HCT116 (cell line): ENCODE results near the gene CDK14. TPM values are rescaled to one million over a fixed set of nuclear protein-coding genes. Genes with fewer than 3 reads are reported as not detected.

Experiments used
- ATAC-seq: fragments of 200-7000 bp; cut with Tn5 transposase; 2 replicates; pipeline ENCODE4 v1.9.1; 2020; ENCODE audit warnings: mild to moderate bottlenecking, moderate library complexity
- BruUV-seq: library from RNA; stranded (reverse); fragments of 400-500 nt; replicated peaks from 2 replicates; lab custom pipeline; 2021; lab: Mats Ljungman, UMichigan
- CTCF ChIA-PET: fragments of 300-600 bp; sonication (Branson Sonifier 250); formaldehyde crosslinking; loops from one replicate; lab custom pipeline; 2021; ENCODE audit warnings: antibody characterized with exemption; lab: Charles Lee
- POLR2A ChIA-PET: fragments of 300-600, 350-600 bp; sonication (Branson Sonifier 250); formaldehyde crosslinking; loops from one replicate; lab custom pipeline; 2021; ENCODE audit warnings: antibody characterized with exemption; lab: Charles Lee
- RAD21 ChIA-PET, 2 experiments: fragments of 300-600 bp; sonication (Branson Sonifier 250); formaldehyde crosslinking; loops; one replicate each; lab custom pipeline; 2023; ENCODE audit warnings: low total read pairs in 2 of 2; ENCODE audit not compliant: uncharacterized antibody in 2 of 2, unreplicated experiment in 2 of 2, low non-redundant PET in 1 of 2; lab: Charles Lee
- DNase-seq: peaks from one replicate; pipeline ENCODE4 v3.0.0-alpha.2; 2010; ENCODE audit warnings: low read depth, low spot score
- H2AFZ ChIP-seq: fragments of 200-600 bp; shearing (Covaris generic), sonication (generic); 2 replicates; pipeline ENCODE4 v1.6.1; 2017; ENCODE audit warnings: low read depth, mixed run types, mixed read lengths, antibody characterized with exemption, low read length; ENCODE audit not compliant: poor library complexity, severe bottlenecking
- H3K27ac ChIP-seq: 2 replicates; pipeline ENCODE4 v1.5.1; 2012; ENCODE audit warnings: low read depth, low read length
- H3K27me3 ChIP-seq: fragments of 200-600 bp; sonication (generic); 2 replicates; pipeline ENCODE4 v1.6.1; 2016; ENCODE audit warnings: mixed run types, low read length, mixed read lengths; ENCODE audit not compliant: insufficient read depth
- H3K36me3 ChIP-seq, 2 experiments: fragments of 200-500 bp in 1 of 2; fragments of 200-600 bp in 1 of 2; sonication (Bioruptor generic) in 1 of 2; sonication (generic) in 1 of 2; 2 replicates each; pipeline versions ENCODE4 v1.5.1 to v1.6.1; 2014 to 2016; ENCODE audit warnings: low read length in 2 of 2, inconsistent platforms in 1 of 2, mixed read lengths in 1 of 2, mixed run types in 1 of 2; ENCODE audit not compliant: insufficient read depth in 2 of 2, control insufficient read depth in 1 of 2
- H3K4me1 ChIP-seq, 2 experiments: fragments of 200-600 bp in 1 of 2; sonication (generic) in 1 of 2; 2 replicates each; pipeline versions ENCODE4 v1.5.1 to v1.6.1; 2012 to 2017; ENCODE audit warnings: low read length in 2 of 2, inconsistent platforms in 1 of 2, mild to moderate bottlenecking in 1 of 2, mixed read lengths in 1 of 2, mixed run types in 1 of 2, moderate library complexity in 1 of 2; ENCODE audit not compliant: insufficient read depth in 2 of 2, control insufficient read depth in 1 of 2
- H3K4me2 ChIP-seq: fragments of 200-600 bp; sonication (generic); 2 replicates; pipeline ENCODE4 v1.6.1; 2017; ENCODE audit warnings: mixed run types, low read length, mixed read lengths
- H3K4me3 ChIP-seq, 2 experiments: fragments of 200-600 bp in 1 of 2; sonication (generic) in 1 of 2; replicated peaks in 1 of 2; 2 replicates each; pipeline ENCODE4 v1.5.1; 2011 to 2016; ENCODE audit warnings: low read length in 2 of 2, control low read depth in 1 of 2, low read depth in 1 of 2, mild to moderate bottlenecking in 1 of 2, mixed read lengths in 1 of 2, mixed run types in 1 of 2
- H3K79me2 ChIP-seq: fragments of 200-600 bp; sonication (generic); 2 replicates; pipeline ENCODE4 v1.6.1; 2017; ENCODE audit warnings: mild to moderate bottlenecking, mixed run types, low read length, moderate library complexity, mixed read lengths; ENCODE audit not compliant: insufficient read depth
- H3K9ac ChIP-seq: fragments of 200-600 bp; sonication (generic); 2 replicates; pipeline ENCODE4 v1.6.1; 2016; ENCODE audit warnings: low read length, mixed read lengths
- H3K9me2 ChIP-seq: fragments of 200-600 bp; sonication (generic), shearing (Covaris generic); 2 replicates; pipeline ENCODE4 v1.6.1; 2017; ENCODE audit warnings: mixed run types, mild to moderate bottlenecking, moderate library complexity; ENCODE audit not compliant: insufficient read depth
- H3K9me3 ChIP-seq, 2 experiments: fragments of 200-500 bp in 1 of 2; fragments of 200-600 bp in 1 of 2; sonication (Bioruptor generic) in 1 of 2; sonication (generic) in 1 of 2; 2 replicates each; pipeline ENCODE4 v1.6.1; 2014 to 2017; ENCODE audit warnings: low read length in 2 of 2, mixed read lengths in 2 of 2, inconsistent platforms in 1 of 2, low read depth in 1 of 2, mild to moderate bottlenecking in 1 of 2, mixed run types in 1 of 2, moderate library complexity in 1 of 2; ENCODE audit not compliant: control insufficient read depth in 1 of 2, insufficient read depth in 1 of 2
- H4K20me1 ChIP-seq: fragments of 200-600 bp; sonication (generic), shearing (Covaris generic); 2 replicates; pipeline ENCODE4 v1.6.1; 2017; ENCODE audit warnings: mixed run types, mild to moderate bottlenecking, moderate library complexity; ENCODE audit not compliant: insufficient read depth
- CEBPB ChIP-seq: IDR thresholded peaks from 2 replicates; pipeline ENCODE4 v1.6.1; 2012; ENCODE audit warnings: low read depth
- CTCF ChIP-seq, 3 experiments: fragments of 200-600 bp in 1 of 3; sonication (generic) in 1 of 3; IDR thresholded peaks in 2 of 3; conservative IDR thresholded peaks in 1 of 3; 2 replicates each; pipeline ENCODE4 v1.5.1; 2012 to 2017; ENCODE audit warnings: low read depth in 2 of 3, low read length in 2 of 3, antibody characterized with exemption in 1 of 3, borderline replicate concordance in 1 of 3, control low read depth in 1 of 3, mild to moderate bottlenecking in 1 of 3, mixed read lengths in 1 of 3, mixed run types in 1 of 3, moderate library complexity in 1 of 3; ENCODE audit not compliant: insufficient read depth in 1 of 3
- EZH2 ChIP-seq: fragments of 200-600 bp; sonication (generic); IDR thresholded peaks from 2 replicates; pipeline ENCODE4 v1.6.1; 2017; ENCODE audit warnings: antibody characterized with exemption, mixed run types
- JUND ChIP-seq: IDR thresholded peaks from 2 replicates; pipeline ENCODE4 v1.6.1; 2012
- POLR2AphosphoS5 ChIP-seq: IDR thresholded peaks from 2 replicates; pipeline ENCODE4 v1.6.1; 2011; ENCODE audit warnings: mild to moderate bottlenecking, low read depth, low read length, moderate library complexity
- RAD21 ChIP-seq: IDR thresholded peaks from 2 replicates; pipeline ENCODE4 v1.6.1; 2012; ENCODE audit warnings: low read depth, mild to moderate bottlenecking
- SP1 ChIP-seq: IDR thresholded peaks from 2 replicates; pipeline ENCODE4 v1.6.1; 2012; ENCODE audit warnings: low read depth
- ZFX ChIP-seq: fragments of 450-650 bp; IDR thresholded peaks from 2 replicates; pipeline ENCODE4 v1.6.1; 2017
- intact Hi-C: fragments of 100-400 bp; cut with micrococcal nuclease; formaldehyde crosslinking; loops from 2 replicates; pipeline ENCODE4 v1.10.0; 2022
- total RNA-seq: library from RNA; stranded (reverse); gene quantifications from one replicate; pipeline ENCODE4 v1.2.1, GENCODE V29; 2021; ENCODE audit not compliant: unreplicated experiment

Gene CDK14
- total RNA-seq, 1 experiment from 2014 or later: 10.2 TPM

DNA sequence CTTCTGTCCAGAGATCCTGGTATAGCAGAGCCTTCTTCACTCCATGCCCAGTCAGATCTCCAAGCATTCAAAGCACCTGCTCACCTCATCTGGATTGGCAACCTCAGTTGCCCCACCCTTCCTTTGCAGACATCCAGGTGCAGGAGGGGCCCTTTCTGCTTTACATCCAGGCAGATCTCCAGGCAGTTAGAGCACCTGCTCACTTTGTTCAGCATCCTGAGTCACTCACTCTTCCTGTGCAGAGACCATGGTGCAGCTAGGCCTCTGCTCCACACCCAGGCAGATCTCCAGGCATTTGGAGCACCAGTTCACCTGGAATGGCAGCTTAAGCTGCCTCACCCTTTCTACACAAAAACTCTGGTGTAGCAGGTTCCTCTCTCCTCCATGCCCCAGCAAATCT lies 153.1 kb downstream of the CDK14 start:
- no peak for DNase-seq
- Histone ChIP-seq H3K4me2 (no peak overlapping the region), H3K4me3 (no peak overlapping the region), H3K27ac (no peak overlapping the region), H2AFZ (no peak overlapping the region), H3K9me2 (no peaks in the 10 kb centered on the region), H3K9me3 (no peaks in the 10 kb centered on the region), H3K4me1 (no peaks in the 10 kb centered on the region), H3K79me2 (no peaks in the 10 kb centered on the region), H3K27me3 (no peaks in the 10 kb centered on the region), H3K9ac (no peak overlapping the region), H3K36me3 (no peaks in the 10 kb centered on the region), H4K20me1 (no peaks in the 10 kb centered on the region)
- no peak for ATAC-seq
- RAD21 ChIA-PET: interaction anchor here in 1 of 2 experiments (0.6 to 0.7 kb wide), 2 partner anchors 42 to 1208 kb away, joined by 3 read pairs; no protein-coding TSS in a partner anchor
- intact Hi-C loops: no loop called here
- POLR2A ChIA-PET: no interaction called here
- TF ChIP-seq CEBPB (no peak), EZH2 (no peak), POLR2AphosphoS5 (no peak), JUND (no peak)
- no TSS peak for BruUV-seq
- CTCF ChIA-PET: interaction anchor here (0.6 kb wide), 1 partner anchor 294 kb away, joined by 3 read pairs; no protein-coding TSS in a partner anchor

- intact Hi-C loops: no loop called here
- ATAC-seq (peak; percentile 74; the same call in 1 of the 2 replicates), DNase-seq (no peak)
- H4K20me1 ChIP-seq: no peaks in the 10 kb centered on the region
- no peaks in the 10 kb centered on the region for H3K79me2 ChIP-seq
- H3K4me2 ChIP-seq: no peak overlapping the region
- POLR2A ChIA-PET: no interaction called here
- TF ChIP-seq ZFX (no peak), SP1 (no peak), RAD21 (peak; percentile 13; the same call in 1 of the 2 replicates), CTCF (IDR thresholded peaks at IDR 0.05 in 2 of 3, conservative IDR thresholded peaks at IDR 0.05 in 1 of 3; ENCODE audit: borderline replicate concordance in 1 of 3, insufficient read depth in 1 of 3, low read depth in 2 of 3, low read length in 2 of 3) (peak in 2 of 3 experiments; percentile 21 to 22; a peak in 1 of 6 replicates)
- H3K27ac ChIP-seq: no peak overlapping the region
- H3K4me3 ChIP-seq: no peak overlapping the region
- H3K36me3 ChIP-seq: no peaks in the 10 kb centered on the region
- no peaks in the 10 kb centered on the region for H3K9me3 ChIP-seq
- H3K4me1 ChIP-seq: no peaks in the 10 kb centered on the region
- no peak overlapping the region for H3K9ac ChIP-seq
- no peak overlapping the region for H2AFZ ChIP-seq
- no peaks in the 10 kb centered on the region for H3K27me3 ChIP-seq
- CTCF ChIA-PET: interaction anchor here (0.6 kb wide), 1 partner anchor 294 kb away, joined by 3 read pairs; no protein-coding TSS in a partner anchor
- RAD21 ChIA-PET: interaction anchor here in 1 of 2 experiments (0.6 to 0.7 kb wide), 2 partner anchors 42 to 1208 kb away, joined by 3 read pairs; no protein-coding TSS in a partner anchor
- H3K9me2 ChIP-seq: no peaks in the 10 kb centered on the region
- no TSS peak for BruUV-seq
Measured at GRCh38 chr7:90749774-90750173, 153.7 kb downstream of the CDK14 start.
